K562 (cell line): ENCODE measurements around the gene SYCP2. TPM values are rescaled to one million over a fixed set of nuclear protein-coding genes. Genes with fewer than 3 reads are reported as not detected.
A peak's percentile ranks its signal among the peaks of the same experiment; 100 is the strongest.

Experiments
- E2F1 ChIP-seq: sonication (generic); formaldehyde crosslinking; IDR thresholded peaks from 2 replicates; pipeline ENCODE4 v1.8.1; 2023; ENCODE audit warnings: mild to moderate bottlenecking, missing genetic modification reagents, moderate library complexity
- ESRRA ChIP-seq: fragments of 450-650 bp; IDR thresholded peaks from 2 replicates; pipeline ENCODE4 v1.6.1; 2014; ENCODE audit warnings: low read depth, mild to moderate bottlenecking, moderate library complexity, borderline replicate concordance
- FUS ChIP-seq: fragments of 200-400 bp; formaldehyde crosslinking; optimal IDR thresholded peaks from 2 replicates; pipeline ENCODE3; 2017; ENCODE audit warnings: low read depth, low read length
- HNRNPH1 ChIP-seq: fragments of 200-400 bp; formaldehyde crosslinking; optimal IDR thresholded peaks from 2 replicates; pipeline ENCODE3; 2017; ENCODE audit warnings: low read depth, mild to moderate bottlenecking, low read length, moderate library complexity
- LCOR ChIP-seq: sonication (generic); formaldehyde crosslinking; IDR thresholded peaks from 2 replicates; pipeline ENCODE4 v1.8.0; 2022; ENCODE audit warnings: mild to moderate bottlenecking, missing genetic modification reagents
- MEF2A ChIP-seq: IDR thresholded peaks from 2 replicates; pipeline ENCODE4 v1.6.1; 2011; ENCODE audit warnings: low read depth, mild to moderate bottlenecking, low read length, moderate library complexity; ENCODE audit not compliant: control insufficient read depth
- MGA ChIP-seq: fragments of 450-650 bp; IDR thresholded peaks from 2 replicates; pipeline ENCODE4 v1.6.1; 2016; ENCODE audit warnings: mild to moderate bottlenecking, moderate library complexity
- NCOR1 ChIP-seq: fragments of 450-650 bp; IDR thresholded peaks from 2 replicates; pipeline ENCODE4 v1.6.1; 2016; ENCODE audit warnings: mild to moderate bottlenecking, moderate library complexity
- RB1 ChIP-seq: fragments of 450-650 bp; IDR thresholded peaks from 2 replicates; pipeline ENCODE4 v1.6.1; 2017; ENCODE audit warnings: low read depth, mild to moderate bottlenecking
- SRF ChIP-seq, 2 experiments: fragments of 250-450, 450-650 bp in 1 of 2; sonication (Bioruptor Pico) in 1 of 2; sonication (generic) in 1 of 2; formaldehyde crosslinking; IDR thresholded peaks; 2 replicates each; pipeline versions ENCODE4 v1.5.0 to v1.5.1; 2020 to 2022; ENCODE audit warnings: mild to moderate bottlenecking in 1 of 2, missing genetic modification reagents in 1 of 2
- TCF3 ChIP-seq: sonication (generic); formaldehyde crosslinking; IDR thresholded peaks from 2 replicates; pipeline ENCODE4 v1.4.0; 2020; ENCODE audit warnings: mild to moderate bottlenecking, missing genetic modification reagents
- TRIM24 ChIP-seq, 2 experiments: fragments of 450-650 bp; IDR thresholded peaks; 2 replicates each; pipeline ENCODE4 v1.6.1; 2016
- ZKSCAN8 ChIP-seq: fragments of 200-800 bp; sonication (Bioruptor generic); IDR thresholded peaks from 2 replicates; pipeline ENCODE4 v1.6.1; 2016; ENCODE audit warnings: missing genetic modification characterization, missing compliant biosample characterization
- ZNF655 ChIP-seq: fragments of 250-450 bp; sonication (Bioruptor Pico); IDR thresholded peaks from 2 replicates; pipeline ENCODE4 v1.5.0; 2021
- polyA plus RNA-seq, 8 experiments: library from polyadenylated mRNA; depleted of rRNA in 4 of 8; stranded (reverse) in 5 of 8; unstranded in 3 of 8; fragments of >200 nt; fragmentation: Nextera tagmentation in 2 of 8; fragmentation: Illumina TruSeq in 1 of 8; extraction: Ambion mirVana in 2 of 8; extraction: Trizol in 1 of 8; gene quantifications; 2 replicates each; pipeline versions ENCODE4 v1.2.1 to v1.2.3, GENCODE V29; 2011 to 2014; ENCODE audit warnings: inconsistent platforms in 1 of 8, missing spikeins in 1 of 8
- total RNA-seq, 7 experiments: library from RNA; depleted of rRNA in 6 of 7; stranded (reverse); fragments of >200 nt in 6 of 7; fragmentation: Illumina TruSeq in 2 of 7; extraction: Trizol in 2 of 7; gene quantifications; 2 replicates each; pipeline versions ENCODE4 v1.2.1 to v1.2.3, GENCODE V29; 2011 to 2021; ENCODE audit warnings: low replicate concordance in 1 of 7

The SYCP2 gene
- total and polyA plus RNA-seq, 9 of the 15 experiments (the other 6 are each of a cell fraction or from before 2014, with no cell fraction given): 0.24 to 1.6 (median 0.67) TPM

GRCh38 chr20:59933849-59934585 is 580 bp upstream of the SYCP2 start (continued):
- no peak for TF ChIP-seq ZNF655
- TF ChIP-seq MEF2A: no peak
- peak; percentile 88 for TF ChIP-seq RB1
- TF ChIP-seq SRF (CRISPR knock-in tag; IDR thresholded peaks at IDR 0.05): no peak
- no peak for TF ChIP-seq HNRNPH1
- peak; percentile 69 for TF ChIP-seq E2F1 (CRISPR knock-in tag)
- TF ChIP-seq TRIM24 (IDR thresholded peaks at IDR 0.05): 0 out of 4 replicates have a peak, but pooled peaks of 1 of the 2 experiments have one; percentile 6
- TF ChIP-seq FUS: peak; percentile 57
- TF ChIP-seq MGA: peak; percentile 94
- no peak for TF ChIP-seq ZKSCAN8 (CRISPR knock-in tag)
- peak; percentile 56; the same call in 1 of the 2 replicates for TF ChIP-seq ESRRA
- TF ChIP-seq NCOR1: no peak
- TF ChIP-seq LCOR (CRISPR knock-in tag): peak; percentile 16; the same call in 1 of the 2 replicates
- TF ChIP-seq TCF3 (CRISPR knock-in tag): no peak
